MCF 10A (cell line): ENCODE results near the gene TRERF1. TPM values are rescaled to one million over a fixed set of nuclear protein-coding genes. Genes with fewer than 3 reads are reported as not detected.

Experiments used
- BruUV-seq: library from RNA; stranded (reverse); fragments of 400-500 nt; replicated peaks from 2 replicates; lab custom pipeline; 2021; lab: Mats Ljungman, UMichigan
- CTCF ChIA-PET: fragments of 300-600 bp; sonication (Branson Sonifier 250); formaldehyde crosslinking; extraction: SDS; loops from one replicate; lab custom pipeline; 2021; ENCODE audit warnings: antibody characterized with exemption, inconsistent platforms; lab: Yijun Ruan, JAX
- POLR2A ChIA-PET: fragments of 300-600, 350-650 bp; sonication (Branson Sonifier 250); formaldehyde crosslinking; extraction: SDS; loops from one replicate; lab custom pipeline; 2020; ENCODE audit warnings: antibody characterized with exemption, inconsistent platforms; lab: Yijun Ruan, JAX
- DNase-seq: peaks from one replicate; pipeline ENCODE4 v3.0.0-alpha.2; 2018; ENCODE audit not compliant: unreplicated experiment
- H3K27ac Mint-ChIP-seq: one replicate; pipeline ENCODE4 v1.8.0; 2022; ENCODE audit warnings: mild to moderate bottlenecking, low read depth, mixed read lengths; ENCODE audit not compliant: unreplicated experiment
- H3K27me3 Mint-ChIP-seq: one replicate; pipeline ENCODE4 v1.8.0; 2022; ENCODE audit warnings: mixed read lengths; ENCODE audit not compliant: insufficient read depth, unreplicated experiment
- H3K36me3 Mint-ChIP-seq: one replicate; pipeline ENCODE4 v1.8.0; 2022; ENCODE audit warnings: mild to moderate bottlenecking, moderate library complexity, mixed read lengths; ENCODE audit not compliant: insufficient read depth, unreplicated experiment
- H3K4me1 Mint-ChIP-seq: one replicate; pipeline ENCODE4 v1.8.0; 2022; ENCODE audit warnings: mixed read lengths; ENCODE audit not compliant: insufficient read depth, unreplicated experiment
- H3K4me3 Mint-ChIP-seq: one replicate; pipeline ENCODE4 v1.8.0; 2022; ENCODE audit warnings: mild to moderate bottlenecking, moderate library complexity, mixed read lengths; ENCODE audit not compliant: unreplicated experiment
- H3K9me3 Mint-ChIP-seq: one replicate; pipeline ENCODE4 v1.8.0; 2022; ENCODE audit warnings: mixed read lengths; ENCODE audit not compliant: unreplicated experiment
- intact Hi-C: fragments of 100-400 bp; cut with micrococcal nuclease; formaldehyde crosslinking; loops from 2 replicates; pipeline ENCODE4 v1.14.1; 2022
- total RNA-seq: library from RNA; stranded (reverse); gene quantifications from 2 replicates; pipeline ENCODE4 v1.2.3, GENCODE V29; 2022
- TF ChIP-seq, protein P1 (sequence below): fragments of 200-600 bp; IDR thresholded peaks from one replicate; pipeline ENCODE4 v1.8.0; 2022; ENCODE audit warnings: antibody characterized with exemption, mild to moderate bottlenecking; ENCODE audit not compliant: unreplicated experiment

The TRERF1 gene
- total RNA-seq, 1 experiment from 2014 or later, result 9.4 TPM

DNA sequence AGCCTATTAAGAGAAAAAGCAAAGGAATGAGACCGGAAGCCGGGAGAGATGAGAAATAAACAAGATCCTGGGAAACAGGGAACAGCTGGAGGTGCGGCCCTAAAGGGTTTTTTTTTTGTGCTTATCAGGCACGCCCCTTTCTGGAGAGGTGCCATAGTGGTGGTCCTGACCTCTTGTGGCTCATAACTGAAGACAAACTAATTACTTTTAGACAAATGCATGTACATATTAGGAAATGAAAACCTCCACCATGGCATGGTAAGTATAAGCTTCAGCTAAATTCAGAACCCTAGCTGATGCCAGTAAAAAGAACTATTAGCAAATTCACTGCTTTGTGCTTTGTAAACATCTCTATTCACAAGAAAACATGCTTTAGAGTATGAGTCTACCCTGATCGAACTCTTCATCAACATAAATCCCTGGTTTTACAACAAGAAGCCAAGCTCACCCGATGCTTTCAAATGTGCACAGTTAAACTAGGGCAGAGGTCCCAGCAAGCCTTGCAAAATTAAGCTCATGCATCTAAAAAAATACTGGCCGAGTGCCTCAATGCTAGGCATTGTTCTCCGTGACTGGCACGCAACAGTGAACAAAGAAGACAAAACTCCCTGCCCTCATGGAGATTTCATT lies 137.7 kb downstream of the TRERF1 start:
- no TSS peak for BruUV-seq
- Mint-ChIP-seq H3K4me1 (peaks cover 46% of the 10 kb centered on the region), H3K27me3 (no peaks in the 10 kb centered on the region), H3K36me3 (peaks cover 8% of the 10 kb centered on the region), H3K27ac (peak overlapping the region; percentile 29), H3K4me3 (peak overlapping the region; percentile 7), H3K9me3 (no peaks in the 10 kb centered on the region)
- ChIA-PET POLR2A (interaction anchor here (1.0 to 1.5 kb wide), 3 partner anchors 21 to 90 kb away, joined by 4 to 7 read pairs (median 4); no protein-coding TSS in a partner anchor), CTCF (interaction anchor here (0.5 to 1.7 kb wide), 6 partner anchors 24 to 723 kb away, joined by 3 to 5 read pairs (median 3); partner anchors contain the start of gene TOMM6)
- no peak for DNase-seq
- intact Hi-C loops, result no loop called here
- TF ChIP-seq, protein P1, sequence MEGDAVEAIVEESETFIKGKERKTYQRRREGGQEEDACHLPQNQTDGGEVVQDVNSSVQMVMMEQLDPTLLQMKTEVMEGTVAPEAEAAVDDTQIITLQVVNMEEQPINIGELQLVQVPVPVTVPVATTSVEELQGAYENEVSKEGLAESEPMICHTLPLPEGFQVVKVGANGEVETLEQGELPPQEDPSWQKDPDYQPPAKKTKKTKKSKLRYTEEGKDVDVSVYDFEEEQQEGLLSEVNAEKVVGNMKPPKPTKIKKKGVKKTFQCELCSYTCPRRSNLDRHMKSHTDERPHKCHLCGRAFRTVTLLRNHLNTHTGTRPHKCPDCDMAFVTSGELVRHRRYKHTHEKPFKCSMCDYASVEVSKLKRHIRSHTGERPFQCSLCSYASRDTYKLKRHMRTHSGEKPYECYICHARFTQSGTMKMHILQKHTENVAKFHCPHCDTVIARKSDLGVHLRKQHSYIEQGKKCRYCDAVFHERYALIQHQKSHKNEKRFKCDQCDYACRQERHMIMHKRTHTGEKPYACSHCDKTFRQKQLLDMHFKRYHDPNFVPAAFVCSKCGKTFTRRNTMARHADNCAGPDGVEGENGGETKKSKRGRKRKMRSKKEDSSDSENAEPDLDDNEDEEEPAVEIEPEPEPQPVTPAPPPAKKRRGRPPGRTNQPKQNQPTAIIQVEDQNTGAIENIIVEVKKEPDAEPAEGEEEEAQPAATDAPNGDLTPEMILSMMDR, result no peak

DNA sequence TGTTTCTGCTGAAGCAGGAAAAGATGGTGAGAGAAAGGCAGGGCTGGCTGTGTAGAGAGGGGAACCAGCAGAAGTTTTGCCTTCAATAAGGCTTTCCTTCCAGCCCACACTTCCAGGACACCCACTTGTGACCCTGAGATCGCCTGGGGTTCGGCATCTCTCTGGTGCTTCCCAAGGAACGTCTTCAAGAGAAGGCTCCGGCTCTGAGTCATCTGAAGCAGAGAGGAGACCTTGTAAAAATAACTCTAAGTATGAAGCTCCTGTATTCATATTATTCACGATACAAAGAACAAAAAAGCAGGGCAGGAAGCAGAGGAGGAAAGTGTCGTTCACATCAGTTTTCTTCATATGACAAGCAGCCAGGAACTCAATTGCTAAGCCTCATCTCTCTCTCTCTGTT lies 138.7 kb downstream of the TRERF1 start:
- CTCF ChIA-PET, result interaction anchor here (1.7 kb wide), 1 partner anchor 25 kb away, joined by 5 read pairs; no protein-coding TSS in a partner anchor

DNA sequence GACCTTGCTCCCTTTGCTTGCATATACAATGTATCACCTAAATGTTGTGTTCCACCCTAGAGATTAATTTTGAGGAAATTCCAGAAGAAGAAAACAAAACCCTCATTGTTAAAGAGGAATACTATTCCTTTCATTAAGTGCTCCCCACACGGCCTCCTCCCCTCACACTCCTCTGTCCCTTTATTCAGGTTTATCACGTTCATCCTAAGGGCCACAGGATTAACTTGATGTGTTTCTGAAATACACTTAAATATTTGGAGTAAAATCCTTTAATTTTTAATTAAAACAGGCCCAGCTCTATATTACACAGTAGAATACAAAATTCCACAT lies 144.6 kb downstream of the TRERF1 start:
- Mint-ChIP-seq H3K4me3 (no peak overlapping the region), H3K27ac (no peak overlapping the region), H3K27me3 (no peaks in the 10 kb centered on the region), H3K9me3 (no peaks in the 10 kb centered on the region), H3K36me3 (peaks cover 5% of the 10 kb centered on the region), H3K4me1 (peaks cover 6% of the 10 kb centered on the region)
- ChIA-PET POLR2A (interaction anchor here (1.1 kb wide), 1 partner anchor 10 kb away, joined by 4 read pairs; no protein-coding TSS in a partner anchor), CTCF (interaction anchor here (0.6 to 1.8 kb wide), 3 partner anchors 11 to 240 kb away, joined by 3 to 5 read pairs (median 4); no protein-coding TSS in a partner anchor)
- DNase-seq, result no peak
- TF ChIP-seq, protein P1, result no peak
- BruUV-seq, result no TSS peak
- intact Hi-C loops, result no loop called here

More for the DNA sequence above, 138.7 kb downstream of the TRERF1 start:
- intact Hi-C loops, result no loop called here
- BruUV-seq, result no TSS peak
- POLR2A ChIA-PET, result interaction anchor here (0.6 to 1.0 kb wide), 2 partner anchors 20 to 91 kb away, joined by 3 to 4 read pairs; no protein-coding TSS in a partner anchor
- TF ChIP-seq, protein P1, result no peak
- H3K4me1 Mint-ChIP-seq, result peaks cover 46% of the 10 kb centered on the region
- no peak overlapping the region for H3K4me3 Mint-ChIP-seq
- DNase-seq, result peak; percentile 17
- H3K36me3 Mint-ChIP-seq, result peaks cover 5% of the 10 kb centered on the region
- no peaks in the 10 kb centered on the region for H3K27me3 Mint-ChIP-seq
- no peaks in the 10 kb centered on the region for H3K9me3 Mint-ChIP-seq
- no peak overlapping the region for H3K27ac Mint-ChIP-seq

DNA sequence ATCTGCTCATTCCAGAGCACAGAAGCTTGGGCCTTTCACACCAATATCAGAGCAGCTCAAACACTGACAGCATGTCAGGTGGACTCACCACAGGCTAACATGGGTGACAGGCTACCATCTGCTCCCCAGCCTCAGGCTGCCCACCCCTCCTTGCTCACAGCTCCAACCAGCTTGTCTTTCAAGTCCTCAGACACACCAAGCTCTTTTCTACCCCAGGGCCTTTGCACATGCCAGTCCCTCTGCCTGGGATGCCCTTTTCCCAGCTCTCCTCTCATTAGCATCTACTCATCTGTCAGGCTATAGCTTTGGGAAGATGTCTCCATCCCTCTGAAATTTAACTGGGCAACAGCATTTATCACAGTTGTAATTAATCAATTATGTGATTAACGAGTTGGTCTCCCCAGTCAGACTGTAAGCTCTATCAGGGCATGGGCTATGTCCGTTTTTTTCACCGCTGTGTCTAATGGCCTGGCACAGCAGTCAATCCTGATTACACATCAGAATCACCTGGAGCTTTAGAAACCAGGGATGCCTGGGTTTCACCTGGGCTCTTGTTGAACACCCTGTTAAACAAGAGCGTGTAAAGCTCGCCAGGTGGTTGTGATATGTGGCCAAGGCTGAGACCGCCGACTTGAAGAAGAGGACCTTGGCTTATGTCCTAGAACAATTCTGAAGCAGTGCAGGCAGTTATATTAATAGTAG lies 145.1 kb downstream of the TRERF1 start:
- TF ChIP-seq, protein P1, result no peak
- intact Hi-C loops, result no loop called here
- ChIA-PET CTCF (interaction anchor here (0.5 to 1.8 kb wide), 3 partner anchors 15 to 241 kb away, joined by 4 to 5 read pairs (median 5); no protein-coding TSS in a partner anchor), POLR2A (no interaction called here)
- Mint-ChIP-seq H3K36me3 (peaks cover under 1% of the 10 kb centered on the region), H3K4me3 (no peak overlapping the region), H3K27ac (no peak overlapping the region), H3K4me1 (peaks cover 6% of the 10 kb centered on the region), H3K9me3 (no peaks in the 10 kb centered on the region), H3K27me3 (no peaks in the 10 kb centered on the region)
- no peak for DNase-seq
- BruUV-seq, result no TSS peak
